Astrocyte (in vitro differentiated cells and primary cell): ENCODE results near the gene RTF1.

Source experiments
- EZH2 ChIP-seq: IDR thresholded peaks from 2 replicates; pipeline ENCODE4 v1.6.1; 2012; ENCODE audit warnings: mild to moderate bottlenecking, low read length, inconsistent platforms; ENCODE audit not compliant: insufficient read depth
- TF ChIP-seq, protein P1 (sequence below): IDR thresholded peaks from 2 replicates; pipeline ENCODE4 v1.5.1; 2011; ENCODE audit warnings: low read depth, mild to moderate bottlenecking, inconsistent platforms, low read length, moderate library complexity; ENCODE audit not compliant: insufficient read depth

DNA sequence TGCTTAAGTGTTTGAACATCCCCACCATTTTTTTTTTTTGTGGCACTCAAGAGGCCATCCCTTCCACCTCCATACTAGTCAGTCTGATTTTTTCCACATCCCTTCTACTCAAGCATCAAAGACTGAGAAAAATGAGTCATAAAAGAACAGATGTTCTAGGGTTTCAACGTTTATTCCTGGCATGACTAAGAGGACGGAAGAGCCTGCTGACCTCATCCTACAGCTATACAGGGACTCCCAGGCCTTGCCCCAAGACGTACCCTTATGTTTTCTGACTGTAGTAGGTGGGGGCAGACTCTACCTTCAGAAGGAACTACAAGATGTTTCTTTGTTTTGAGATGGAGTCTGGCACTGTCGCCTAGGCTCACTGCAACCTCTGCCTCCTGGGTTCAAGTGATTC lies 73.5 kb downstream of the RTF1 start:
- TF ChIP-seq, protein P1, sequence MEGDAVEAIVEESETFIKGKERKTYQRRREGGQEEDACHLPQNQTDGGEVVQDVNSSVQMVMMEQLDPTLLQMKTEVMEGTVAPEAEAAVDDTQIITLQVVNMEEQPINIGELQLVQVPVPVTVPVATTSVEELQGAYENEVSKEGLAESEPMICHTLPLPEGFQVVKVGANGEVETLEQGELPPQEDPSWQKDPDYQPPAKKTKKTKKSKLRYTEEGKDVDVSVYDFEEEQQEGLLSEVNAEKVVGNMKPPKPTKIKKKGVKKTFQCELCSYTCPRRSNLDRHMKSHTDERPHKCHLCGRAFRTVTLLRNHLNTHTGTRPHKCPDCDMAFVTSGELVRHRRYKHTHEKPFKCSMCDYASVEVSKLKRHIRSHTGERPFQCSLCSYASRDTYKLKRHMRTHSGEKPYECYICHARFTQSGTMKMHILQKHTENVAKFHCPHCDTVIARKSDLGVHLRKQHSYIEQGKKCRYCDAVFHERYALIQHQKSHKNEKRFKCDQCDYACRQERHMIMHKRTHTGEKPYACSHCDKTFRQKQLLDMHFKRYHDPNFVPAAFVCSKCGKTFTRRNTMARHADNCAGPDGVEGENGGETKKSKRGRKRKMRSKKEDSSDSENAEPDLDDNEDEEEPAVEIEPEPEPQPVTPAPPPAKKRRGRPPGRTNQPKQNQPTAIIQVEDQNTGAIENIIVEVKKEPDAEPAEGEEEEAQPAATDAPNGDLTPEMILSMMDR = no peak
- no peak for TF ChIP-seq EZH2
